Mesenchymal stem cell (in vitro differentiated cells and primary cell): ENCODE measurements around the gene CHCHD5.

Experiments used
- DNase-seq: peaks from one replicate; pipeline ENCODE4 v3.0.0-alpha.2; 2013
- H2AFZ ChIP-seq: one replicate; pipeline ENCODE4 v1.6.1; 2013; ENCODE audit warnings: low read depth, mild to moderate bottlenecking, control low read depth, inconsistent platforms, low read length, moderate library complexity
- H2AK5ac ChIP-seq: 2 replicates; pipeline ENCODE4 v1.6.1; 2013; ENCODE audit warnings: low read length, moderate library complexity, mild to moderate bottlenecking, inconsistent platforms; ENCODE audit not compliant: severe bottlenecking
- H2BK120ac ChIP-seq: one replicate; pipeline ENCODE4 v1.6.1; 2013; ENCODE audit warnings: low read depth, mild to moderate bottlenecking, inconsistent platforms, low read length, moderate library complexity
- H2BK12ac ChIP-seq, 2 experiments: one replicate each; pipeline ENCODE4 v1.6.1; 2013; ENCODE audit warnings: inconsistent platforms in 2 of 2, low read length in 2 of 2, mild to moderate bottlenecking in 2 of 2, moderate library complexity in 2 of 2, control low read depth in 1 of 2
- H2BK15ac ChIP-seq: one replicate; pipeline ENCODE4 v1.6.1; 2013; ENCODE audit warnings: mild to moderate bottlenecking, low read depth, inconsistent platforms; ENCODE audit not compliant: poor library complexity, severe bottlenecking
- H2BK5ac ChIP-seq: 2 replicates; pipeline ENCODE4 v1.6.1; 2013; ENCODE audit warnings: low read depth, mild to moderate bottlenecking, low read length, control low read depth, inconsistent platforms; ENCODE audit not compliant: poor library complexity, severe bottlenecking
- H3K14ac ChIP-seq, 2 experiments: one replicate each; pipeline ENCODE4 v1.6.1; 2013; ENCODE audit warnings: inconsistent platforms in 2 of 2, low read length in 2 of 2, control low read depth in 1 of 2, mild to moderate bottlenecking in 1 of 2, moderate library complexity in 1 of 2
- H3K18ac ChIP-seq, 2 experiments: one replicate each; pipeline ENCODE4 v1.6.1; 2013; ENCODE audit warnings: inconsistent platforms in 2 of 2, low read length in 2 of 2, control low read depth in 1 of 2, low read depth in 1 of 2, mild to moderate bottlenecking in 1 of 2
- H3K23ac ChIP-seq, 2 experiments: one replicate each; pipeline ENCODE4 v1.6.1; 2013; ENCODE audit warnings: inconsistent platforms in 2 of 2, low read length in 2 of 2, mild to moderate bottlenecking in 2 of 2, moderate library complexity in 2 of 2, control low read depth in 1 of 2
- H3K27ac ChIP-seq: 2 replicates; pipeline ENCODE4 v1.5.1; 2013; ENCODE audit warnings: mild to moderate bottlenecking, moderate library complexity, low read length, control low read depth, inconsistent platforms; ENCODE audit not compliant: poor library complexity, severe bottlenecking
- H3K27me3 ChIP-seq, 2 experiments: 2 replicates each; pipeline versions ENCODE4 v1.6.1 to v1.7.0; 2013; ENCODE audit warnings: low read length in 2 of 2, mild to moderate bottlenecking in 2 of 2, moderate library complexity in 2 of 2, control low read depth in 1 of 2, inconsistent platforms in 1 of 2; ENCODE audit not compliant: control insufficient read depth in 1 of 2, insufficient read depth in 1 of 2
- H3K36me3 ChIP-seq, 2 experiments: 2 replicates each; pipeline versions ENCODE4 v1.6.1 to v1.7.0; 2013; ENCODE audit warnings: low read length in 2 of 2, control low read depth in 1 of 2, inconsistent platforms in 1 of 2, low read depth in 1 of 2, mild to moderate bottlenecking in 1 of 2; ENCODE audit not compliant: insufficient read depth in 2 of 2, control insufficient read depth in 1 of 2
- H3K4ac ChIP-seq, 2 experiments: one replicate each; pipeline ENCODE4 v1.6.1; 2013; ENCODE audit warnings: inconsistent platforms in 2 of 2, low read length in 2 of 2, mild to moderate bottlenecking in 2 of 2, moderate library complexity in 2 of 2, control low read depth in 1 of 2, low read depth in 1 of 2
- H3K4me1 ChIP-seq: 2 replicates; pipeline ENCODE4 v1.6.1; 2013; ENCODE audit warnings: low read depth, low read length, control low read depth; ENCODE audit not compliant: control insufficient read depth, insufficient read depth
- H3K4me2 ChIP-seq: 2 replicates; pipeline ENCODE4 v1.6.1; 2013; ENCODE audit warnings: low read length, mild to moderate bottlenecking, inconsistent platforms; ENCODE audit not compliant: poor library complexity, severe bottlenecking
- H3K4me3 ChIP-seq, 2 experiments: 2 replicates each; pipeline versions ENCODE4 v1.5.1 to v1.7.0; 2013; ENCODE audit warnings: low read length in 2 of 2, mild to moderate bottlenecking in 2 of 2, control low read depth in 1 of 2, low read depth in 1 of 2; ENCODE audit not compliant: insufficient read depth in 1 of 2
- H3K79me1 ChIP-seq: replicated peaks from 2 replicates; pipeline ENCODE4 v1.6.1; 2013; ENCODE audit warnings: mild to moderate bottlenecking, control low read depth, low read length, inconsistent platforms; ENCODE audit not compliant: poor library complexity, severe bottlenecking
- H3K9ac ChIP-seq: 2 replicates; pipeline ENCODE4 v1.7.0; 2013; ENCODE audit warnings: mild to moderate bottlenecking, low read length, moderate library complexity
- H3K9me3 ChIP-seq: 2 replicates; pipeline ENCODE4 v1.7.0; 2013; ENCODE audit warnings: mild to moderate bottlenecking, low read length; ENCODE audit not compliant: control insufficient read depth
- H4K8ac ChIP-seq: one replicate; pipeline ENCODE4 v1.6.1; 2013; ENCODE audit warnings: inconsistent platforms, mild to moderate bottlenecking, low read length, moderate library complexity
- H4K91ac ChIP-seq: one replicate; pipeline ENCODE4 v1.6.1; 2013; ENCODE audit warnings: mild to moderate bottlenecking, low read length, inconsistent platforms
- WGBS: methylation state at CpG from one replicate; pipeline ENCODE4 v1.1.7; 2013; ENCODE audit warnings: mixed read lengths; 5-methylcytosine and 5-hydroxymethylcytosine counted together

Gene CHCHD5

DNA sequence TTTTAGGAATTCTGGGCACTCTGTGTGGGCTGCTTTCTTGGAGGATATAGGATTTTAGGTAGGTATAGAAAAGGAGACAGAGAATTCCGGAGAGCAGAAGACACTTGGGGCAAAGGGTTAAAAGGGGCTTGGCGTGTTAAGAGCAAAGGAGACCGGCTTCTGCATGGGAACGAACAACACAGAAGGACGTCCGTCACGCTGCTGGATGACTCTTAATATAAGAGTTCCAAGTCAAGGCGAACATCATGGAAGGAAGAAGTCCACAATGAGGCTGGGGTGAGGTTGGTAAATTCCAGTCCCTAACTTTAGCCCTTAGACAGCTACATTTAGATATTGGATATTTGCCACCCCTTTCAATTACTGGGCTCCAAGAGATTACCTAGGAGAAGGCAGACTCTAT lies 45.4 kb downstream of the CHCHD5 start:
- no peaks in the 10 kb centered on the region for H3K36me3 ChIP-seq
- no peak overlapping the region for H3K14ac ChIP-seq
- no peak overlapping the region for H3K23ac ChIP-seq
- no peak overlapping the region for H2BK5ac ChIP-seq
- H3K4ac ChIP-seq, result peak overlapping the region; percentile 16 to 92
- H3K27ac ChIP-seq, result peak overlapping the region; percentile 94
- H3K79me1 ChIP-seq, result no peaks in the 10 kb centered on the region
- H4K91ac ChIP-seq, result peak overlapping the region; percentile 48
- no peak overlapping the region for H3K9ac ChIP-seq
- H4K8ac ChIP-seq, result peak overlapping the region; percentile 76
- H3K4me2 ChIP-seq, result no peak overlapping the region
- H3K9me3 ChIP-seq, result no peaks in the 10 kb centered on the region
- peak overlapping the region; percentile 97 for H2BK120ac ChIP-seq
- no peak for DNase-seq
- peak overlapping the region; percentile 75 to 88 for H3K18ac ChIP-seq
- no peaks in the 10 kb centered on the region for H3K27me3 ChIP-seq
- peak overlapping the region; percentile 96 for H2AK5ac ChIP-seq
- over 99% methylated on average over 8 of the region's 8 CpGs for WGBS
- no peak overlapping the region for H2BK15ac ChIP-seq
- peaks cover 48% of the 10 kb centered on the region for H3K4me1 ChIP-seq
- H2BK12ac ChIP-seq, result peak overlapping the region; percentile 75 to 99
- no peak overlapping the region for H3K4me3 ChIP-seq
- H2AFZ ChIP-seq, result no peak overlapping the region

DNA sequence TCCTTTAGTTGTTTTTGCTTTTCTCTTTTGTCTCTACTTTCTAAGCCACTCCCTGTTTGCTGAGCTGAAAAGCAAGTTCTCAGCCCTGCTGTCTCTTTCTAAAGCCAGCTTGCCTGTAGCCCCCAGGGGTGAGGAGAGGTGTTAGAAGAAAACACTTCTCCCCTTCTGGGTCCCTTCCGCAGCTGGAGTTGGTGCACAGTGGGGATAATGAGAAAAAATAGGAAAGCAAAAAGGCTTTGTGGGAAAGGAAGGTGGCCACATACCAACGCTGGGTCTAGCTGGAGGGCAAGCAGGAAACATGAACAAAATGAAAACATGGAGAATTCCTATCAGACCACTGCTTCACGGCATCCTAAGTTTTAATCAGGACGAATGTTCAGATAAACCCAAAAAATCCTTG lies 45.9 kb downstream of the CHCHD5 start:
- peaks cover 48% of the 10 kb centered on the region for H3K4me1 ChIP-seq
- 79% methylated on average over 4 of the region's 4 CpGs for WGBS

DNA sequence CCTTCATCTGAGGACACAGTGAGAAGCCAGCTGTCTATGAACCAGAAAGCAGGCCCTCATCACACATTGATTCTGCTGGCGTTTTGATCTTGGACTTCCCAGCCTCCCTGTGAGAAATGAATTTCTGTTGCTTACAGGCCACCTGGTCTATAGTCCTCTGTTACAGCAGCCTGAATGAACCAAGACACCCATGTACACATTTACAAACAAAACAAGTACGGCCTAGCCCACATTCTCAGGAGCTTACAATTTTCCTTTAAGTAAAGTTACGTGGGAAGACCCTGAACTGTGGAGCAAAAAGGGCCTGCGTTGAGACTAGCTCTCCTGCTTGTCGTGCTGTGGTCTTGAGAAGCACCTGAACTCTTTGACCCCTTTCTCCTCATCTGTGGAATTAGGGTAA lies 49.3 kb downstream of the CHCHD5 start:
- Histone ChIP-seq H2BK5ac (peak overlapping the region; percentile 14), H3K14ac (peak overlapping the region in 1 of 2 experiments; percentile 35), H3K9ac (no peak overlapping the region), H3K9me3 (no peaks in the 10 kb centered on the region), H3K27me3 (no peaks in the 10 kb centered on the region), H3K18ac (peak overlapping the region; percentile 49 to 56), H2BK12ac (peak overlapping the region; percentile 43 to 89), H3K36me3 (no peaks in the 10 kb centered on the region), H3K23ac (no peak overlapping the region), H2BK120ac (no peak overlapping the region), H3K4me1 (peaks cover 36% of the 10 kb centered on the region), H2AFZ (no peak overlapping the region), H3K4me3 (no peak overlapping the region), H2BK15ac (no peak overlapping the region), H4K91ac (peak overlapping the region; percentile 62), H3K4ac (peak overlapping the region; percentile 67 to 89), H3K27ac (peak overlapping the region; percentile 30), H4K8ac (peak overlapping the region; percentile 55), H3K4me2 (no peak overlapping the region), H2AK5ac (peak overlapping the region; percentile 96), H3K79me1 (no peaks in the 10 kb centered on the region)
- 81% methylated on average over 5 of the region's 5 CpGs for WGBS
- no peak for DNase-seq

More for the DNA sequence above, 45.9 kb downstream of the CHCHD5 start:
- H3K4ac ChIP-seq, result peak overlapping the region; percentile 16 to 81
- H3K14ac ChIP-seq, result no peak overlapping the region
- no peak overlapping the region for H3K9ac ChIP-seq
- peak overlapping the region; percentile 44 to 88 for H3K18ac ChIP-seq
- peak overlapping the region; percentile 94 for H3K27ac ChIP-seq
- H3K79me1 ChIP-seq, result no peaks in the 10 kb centered on the region
- no peak for DNase-seq
- H3K9me3 ChIP-seq, result no peaks in the 10 kb centered on the region
- no peak overlapping the region for H3K23ac ChIP-seq
- no peaks in the 10 kb centered on the region for H3K27me3 ChIP-seq
- H2BK5ac ChIP-seq, result no peak overlapping the region
- peak overlapping the region; percentile 97 for H2BK120ac ChIP-seq
- peak overlapping the region; percentile 70 for H2BK15ac ChIP-seq
- peak overlapping the region; percentile 99 for H4K8ac ChIP-seq
- no peak overlapping the region for H3K4me2 ChIP-seq
- peak overlapping the region; percentile 93 to 99 for H2BK12ac ChIP-seq
- no peak overlapping the region for H3K4me3 ChIP-seq
- H4K91ac ChIP-seq, result peak overlapping the region; percentile 15
- H2AK5ac ChIP-seq, result peak overlapping the region; percentile 78
- no peak overlapping the region for H2AFZ ChIP-seq
- no peaks in the 10 kb centered on the region for H3K36me3 ChIP-seq

DNA sequence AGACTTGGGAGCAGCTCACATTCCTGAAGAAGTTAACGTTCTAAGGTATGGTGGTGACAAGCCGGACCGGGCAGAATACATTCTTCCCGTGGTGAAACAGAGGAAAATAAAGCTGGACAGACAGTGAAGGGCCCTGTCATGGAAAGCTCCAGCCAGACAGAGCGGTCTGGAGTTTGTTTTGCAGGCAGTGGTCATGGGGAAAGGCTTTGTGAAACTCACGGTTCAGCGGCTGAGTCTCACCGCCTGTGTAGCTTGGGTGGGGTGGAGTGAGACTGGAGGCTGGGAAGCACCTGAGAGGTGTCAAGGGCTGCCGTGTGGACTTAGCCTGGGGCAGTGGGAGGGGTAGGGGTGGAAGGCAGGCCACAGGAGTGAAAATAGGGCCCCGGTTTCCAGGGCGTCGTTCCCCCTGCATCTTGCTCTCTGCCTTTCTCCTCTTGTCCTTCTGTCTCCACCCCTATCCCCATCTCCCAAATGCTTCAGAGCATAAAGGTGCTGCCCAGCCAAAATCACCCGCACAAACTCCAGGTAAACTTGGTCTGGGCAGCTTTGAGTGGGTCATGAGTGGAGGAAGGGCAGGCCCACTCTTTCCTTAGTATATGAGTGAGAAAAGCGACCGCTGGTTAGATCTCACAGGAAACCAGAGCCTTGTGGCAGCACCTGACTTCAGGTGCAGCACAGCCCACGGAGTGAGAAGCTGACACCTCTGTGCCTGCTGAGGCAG lies 49.9 kb downstream of the CHCHD5 start:
- Histone ChIP-seq H3K4me1 (peaks cover 36% of the 10 kb centered on the region), H2BK12ac (peak overlapping the region; percentile 45 to 89), H3K27ac (no peak overlapping the region), H2BK120ac (peak overlapping the region; percentile 38), H4K8ac (peak overlapping the region; percentile 55), H4K91ac (peak overlapping the region; percentile 62), H3K4ac (peak overlapping the region in 1 of 2 experiments; percentile 89), H3K4me2 (no peak overlapping the region), H2AFZ (no peak overlapping the region), H2BK15ac (peak overlapping the region; percentile 6), H3K79me1 (no peaks in the 10 kb centered on the region), H3K27me3 (no peaks in the 10 kb centered on the region), H3K9me3 (no peaks in the 10 kb centered on the region), H3K9ac (no peak overlapping the region), H3K18ac (peak overlapping the region; percentile 59 to 80), H3K14ac (peak overlapping the region in 1 of 2 experiments; percentile 35), H3K23ac (no peak overlapping the region), H2AK5ac (peak overlapping the region; percentile 96), H3K4me3 (no peak overlapping the region), H3K36me3 (no peaks in the 10 kb centered on the region), H2BK5ac (no peak overlapping the region)
- no peak for DNase-seq
- 91% methylated on average over 11 of the region's 16 CpGs for WGBS
